HCT116 (cell line): Measurements from ENCODE around the gene CNOT10. TPM values are rescaled to one million over a fixed set of nuclear protein-coding genes. Genes with fewer than 3 reads are reported as not detected.

ENCODE experiments used
- ATAC-seq: fragments of 200-7000 bp; cut with Tn5 transposase; 2 replicates; pipeline ENCODE4 v1.9.1; 2020; ENCODE audit warnings: mild to moderate bottlenecking, moderate library complexity
- BruUV-seq: library from RNA; stranded (reverse); fragments of 400-500 nt; replicated peaks from 2 replicates; lab custom pipeline; 2021; lab: Mats Ljungman, UMichigan
- CTCF ChIA-PET: fragments of 300-600 bp; sonication (Branson Sonifier 250); formaldehyde crosslinking; loops from one replicate; lab custom pipeline; 2021; ENCODE audit warnings: antibody characterized with exemption; lab: Charles Lee
- POLR2A ChIA-PET: fragments of 300-600, 350-600 bp; sonication (Branson Sonifier 250); formaldehyde crosslinking; loops from one replicate; lab custom pipeline; 2021; ENCODE audit warnings: antibody characterized with exemption; lab: Charles Lee
- RAD21 ChIA-PET, 2 experiments: fragments of 300-600 bp; sonication (Branson Sonifier 250); formaldehyde crosslinking; loops; one replicate each; lab custom pipeline; 2023; ENCODE audit warnings: low total read pairs in 2 of 2; ENCODE audit not compliant: uncharacterized antibody in 2 of 2, unreplicated experiment in 2 of 2, low non-redundant PET in 1 of 2; lab: Charles Lee
- DNase-seq: peaks from one replicate; pipeline ENCODE4 v3.0.0-alpha.2; 2010; ENCODE audit warnings: low read depth, low spot score
- H2AFZ ChIP-seq: fragments of 200-600 bp; shearing (Covaris generic), sonication (generic); 2 replicates; pipeline ENCODE4 v1.6.1; 2017; ENCODE audit warnings: low read depth, mixed run types, mixed read lengths, antibody characterized with exemption, low read length; ENCODE audit not compliant: poor library complexity, severe bottlenecking
- H3K27ac ChIP-seq: 2 replicates; pipeline ENCODE4 v1.5.1; 2012; ENCODE audit warnings: low read depth, low read length
- H3K27me3 ChIP-seq: fragments of 200-600 bp; sonication (generic); 2 replicates; pipeline ENCODE4 v1.6.1; 2016; ENCODE audit warnings: mixed run types, low read length, mixed read lengths; ENCODE audit not compliant: insufficient read depth
- H3K36me3 ChIP-seq, 2 experiments: fragments of 200-500 bp in 1 of 2; fragments of 200-600 bp in 1 of 2; sonication (Bioruptor generic) in 1 of 2; sonication (generic) in 1 of 2; 2 replicates each; pipeline versions ENCODE4 v1.5.1 to v1.6.1; 2014 to 2016; ENCODE audit warnings: low read length in 2 of 2, inconsistent platforms in 1 of 2, mixed read lengths in 1 of 2, mixed run types in 1 of 2; ENCODE audit not compliant: insufficient read depth in 2 of 2, control insufficient read depth in 1 of 2
- H3K4me1 ChIP-seq, 2 experiments: fragments of 200-600 bp in 1 of 2; sonication (generic) in 1 of 2; 2 replicates each; pipeline versions ENCODE4 v1.5.1 to v1.6.1; 2012 to 2017; ENCODE audit warnings: low read length in 2 of 2, inconsistent platforms in 1 of 2, mild to moderate bottlenecking in 1 of 2, mixed read lengths in 1 of 2, mixed run types in 1 of 2, moderate library complexity in 1 of 2; ENCODE audit not compliant: insufficient read depth in 2 of 2, control insufficient read depth in 1 of 2
- H3K4me2 ChIP-seq: fragments of 200-600 bp; sonication (generic); 2 replicates; pipeline ENCODE4 v1.6.1; 2017; ENCODE audit warnings: mixed run types, low read length, mixed read lengths
- H3K4me3 ChIP-seq, 2 experiments: fragments of 200-600 bp in 1 of 2; sonication (generic) in 1 of 2; replicated peaks in 1 of 2; 2 replicates each; pipeline ENCODE4 v1.5.1; 2011 to 2016; ENCODE audit warnings: low read length in 2 of 2, control low read depth in 1 of 2, low read depth in 1 of 2, mild to moderate bottlenecking in 1 of 2, mixed read lengths in 1 of 2, mixed run types in 1 of 2
- H3K79me2 ChIP-seq: fragments of 200-600 bp; sonication (generic); 2 replicates; pipeline ENCODE4 v1.6.1; 2017; ENCODE audit warnings: mild to moderate bottlenecking, mixed run types, low read length, moderate library complexity, mixed read lengths; ENCODE audit not compliant: insufficient read depth
- H3K9ac ChIP-seq: fragments of 200-600 bp; sonication (generic); 2 replicates; pipeline ENCODE4 v1.6.1; 2016; ENCODE audit warnings: low read length, mixed read lengths
- H3K9me2 ChIP-seq: fragments of 200-600 bp; sonication (generic), shearing (Covaris generic); 2 replicates; pipeline ENCODE4 v1.6.1; 2017; ENCODE audit warnings: mixed run types, mild to moderate bottlenecking, moderate library complexity; ENCODE audit not compliant: insufficient read depth
- H3K9me3 ChIP-seq, 2 experiments: fragments of 200-500 bp in 1 of 2; fragments of 200-600 bp in 1 of 2; sonication (Bioruptor generic) in 1 of 2; sonication (generic) in 1 of 2; 2 replicates each; pipeline ENCODE4 v1.6.1; 2014 to 2017; ENCODE audit warnings: low read length in 2 of 2, mixed read lengths in 2 of 2, inconsistent platforms in 1 of 2, low read depth in 1 of 2, mild to moderate bottlenecking in 1 of 2, mixed run types in 1 of 2, moderate library complexity in 1 of 2; ENCODE audit not compliant: control insufficient read depth in 1 of 2, insufficient read depth in 1 of 2
- H4K20me1 ChIP-seq: fragments of 200-600 bp; sonication (generic), shearing (Covaris generic); 2 replicates; pipeline ENCODE4 v1.6.1; 2017; ENCODE audit warnings: mixed run types, mild to moderate bottlenecking, moderate library complexity; ENCODE audit not compliant: insufficient read depth
- CBX3 ChIP-seq: IDR thresholded peaks from 2 replicates; pipeline ENCODE4 v1.6.1; 2012; ENCODE audit warnings: low read depth
- CEBPB ChIP-seq: IDR thresholded peaks from 2 replicates; pipeline ENCODE4 v1.6.1; 2012; ENCODE audit warnings: low read depth
- CTCF ChIP-seq, 3 experiments: fragments of 200-600 bp in 1 of 3; sonication (generic) in 1 of 3; IDR thresholded peaks in 2 of 3; conservative IDR thresholded peaks in 1 of 3; 2 replicates each; pipeline ENCODE4 v1.5.1; 2012 to 2017; ENCODE audit warnings: low read depth in 2 of 3, low read length in 2 of 3, antibody characterized with exemption in 1 of 3, borderline replicate concordance in 1 of 3, control low read depth in 1 of 3, mild to moderate bottlenecking in 1 of 3, mixed read lengths in 1 of 3, mixed run types in 1 of 3, moderate library complexity in 1 of 3; ENCODE audit not compliant: insufficient read depth in 1 of 3
- SIN3A ChIP-seq: IDR thresholded peaks from 2 replicates; pipeline ENCODE4 v1.6.1; 2012; ENCODE audit warnings: low read depth
- SP1 ChIP-seq: IDR thresholded peaks from 2 replicates; pipeline ENCODE4 v1.6.1; 2012; ENCODE audit warnings: low read depth
- YY1 ChIP-seq: IDR thresholded peaks from 2 replicates; pipeline ENCODE4 v1.6.1; 2011; ENCODE audit warnings: low read length, low read depth, moderate library complexity, mild to moderate bottlenecking; ENCODE audit not compliant: insufficient replicate concordance; ENCODE audit errors: extremely low read depth
- ZFX ChIP-seq: fragments of 450-650 bp; IDR thresholded peaks from 2 replicates; pipeline ENCODE4 v1.6.1; 2017
- ZNF274 ChIP-seq: fragments of 200-500 bp; sonication (Bioruptor generic); IDR thresholded peaks from 2 replicates; pipeline ENCODE4 v1.6.1; 2014; ENCODE audit warnings: mild to moderate bottlenecking, low read depth, low read length, inconsistent platforms
- intact Hi-C: fragments of 100-400 bp; cut with micrococcal nuclease; formaldehyde crosslinking; loops from 2 replicates; pipeline ENCODE4 v1.10.0; 2022
- total RNA-seq: library from RNA; stranded (reverse); gene quantifications from one replicate; pipeline ENCODE4 v1.2.1, GENCODE V29; 2021; ENCODE audit not compliant: unreplicated experiment
- TF ChIP-seq, protein P1 (sequence below): IDR thresholded peaks from 2 replicates; pipeline ENCODE4 v1.6.1; 2012

The CNOT10 gene
- total RNA-seq, 1 experiment from 2014 or later: 47.4 TPM

GRCh38 chr3:32684029-32684799 lies 774 bp upstream of the CNOT10 start:
- Histone ChIP-seq H2AFZ (peak overlapping the region; percentile 94), H3K4me3 (peak overlapping the region; percentile 81 to 83), H3K9me3 (no peaks in the 10 kb centered on the region), H3K9me2 (no peaks in the 10 kb centered on the region), H3K79me2 (peaks cover 41% of the 10 kb centered on the region), H3K36me3 (peaks cover 0 to 4% of the 10 kb centered on the region in 2 experiments; a peak in 2 of 4 replicates), H3K27ac (peak overlapping the region; percentile 0; the same call in 1 of the 2 replicates), H3K9ac (peak overlapping the region; percentile 85), H3K4me1 (peaks cover 8 to 19% of the 10 kb centered on the region in 2 experiments), H3K27me3 (no peaks in the 10 kb centered on the region), H3K4me2 (peak overlapping the region; percentile 80), H4K20me1 (no peaks in the 10 kb centered on the region)
- intact Hi-C loops: no loop called here
- 0 out of 2 replicates have a peak, but pooled peaks have one; percentile 24 for TF ChIP-seq SIN3A
- TF ChIP-seq, protein P1, sequence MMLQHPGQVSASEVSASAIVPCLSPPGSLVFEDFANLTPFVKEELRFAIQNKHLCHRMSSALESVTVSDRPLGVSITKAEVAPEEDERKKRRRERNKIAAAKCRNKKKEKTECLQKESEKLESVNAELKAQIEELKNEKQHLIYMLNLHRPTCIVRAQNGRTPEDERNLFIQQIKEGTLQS: no peak
- ChIA-PET RAD21 (interaction anchor here (0.5 to 0.6 kb wide), 2 partner anchors 229 kb away, joined by 3 to 4 read pairs; no protein-coding TSS in a partner anchor), POLR2A (interaction anchor here (0.8 to 0.9 kb wide), 2 partner anchors 188 to 1152 kb away, joined by 3 read pairs; partner anchors contain the start of gene STT3B), CTCF (interaction anchor here (0.8 to 1.4 kb wide), 2 partner anchors 114 to 216 kb away, joined by 3 to 4 read pairs; no protein-coding TSS in a partner anchor)
- ATAC-seq (no peak; the same call in 1 of the 2 replicates), DNase-seq (no peak)
- TSS peak; percentile 40 for BruUV-seq

DNA sequence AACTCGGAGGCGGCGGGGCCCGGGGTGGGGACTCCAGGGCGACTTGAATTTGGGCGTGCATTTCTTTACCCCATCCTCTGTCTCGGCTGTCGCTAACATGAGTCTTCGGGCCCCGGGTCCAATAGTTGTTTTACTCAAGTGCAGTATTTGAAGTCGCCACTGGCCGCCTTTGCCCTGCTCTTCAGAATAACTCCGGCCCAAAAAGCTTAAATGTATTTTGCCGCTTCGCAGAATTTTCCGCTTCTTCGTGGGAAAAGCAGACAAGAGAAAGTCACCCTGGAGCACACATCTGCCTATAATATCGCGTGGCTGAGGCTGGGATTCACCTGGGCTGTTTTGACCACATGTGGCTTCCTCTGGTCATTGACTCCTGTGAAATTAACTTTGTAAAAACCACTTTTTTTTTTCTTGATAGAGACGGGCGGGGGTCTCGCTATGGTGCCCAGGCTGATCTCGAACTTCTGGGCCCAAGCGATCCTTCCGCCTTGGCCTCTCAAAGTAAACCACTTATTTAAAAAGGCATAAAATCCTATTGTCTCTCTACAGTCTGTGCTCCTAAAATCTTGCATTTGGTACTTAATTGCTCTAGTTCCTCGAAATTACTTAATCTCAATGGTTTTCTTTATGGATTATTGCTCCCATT lies 676 bp downstream of the CNOT10 start:
- Histone ChIP-seq H2AFZ (peak overlapping the region; percentile 35), H3K79me2 (peaks cover 53% of the 10 kb centered on the region), H3K9me3 (no peaks in the 10 kb centered on the region), H3K36me3 (peaks cover 0 to 4% of the 10 kb centered on the region in 2 experiments; a peak in 2 of 4 replicates), H3K27ac (peak overlapping the region; percentile 75), H4K20me1 (no peaks in the 10 kb centered on the region), H3K4me1 (peaks cover 8 to 19% of the 10 kb centered on the region in 2 experiments), H3K4me2 (peak overlapping the region; percentile 80), H3K9ac (peak overlapping the region; percentile 85), H3K27me3 (no peaks in the 10 kb centered on the region), H3K4me3 (peak overlapping the region; percentile 81 to 83), H3K9me2 (no peaks in the 10 kb centered on the region)
- ChIA-PET RAD21 (no interaction called here), POLR2A (interaction anchor here (0.9 kb wide), 1 partner anchor 1153 kb away, joined by 3 read pairs; the partner anchor contains the start of gene STT3B), CTCF (interaction anchor here (0.6 to 1.0 kb wide), 3 partner anchors 16 to 115 kb away, joined by 3 to 4 read pairs (median 3); no protein-coding TSS in a partner anchor)
- peak; percentile 6 for ATAC-seq
- BruUV-seq: TSS peak; percentile 63
- TF ChIP-seq ZFX (peak; percentile 35; the same call in 1 of the 2 replicates), CBX3 (no peak), SP1 (no peak), CEBPB (no peak), CTCF (IDR thresholded peaks at IDR 0.05 in 2 of 3, conservative IDR thresholded peaks at IDR 0.05 in 1 of 3; ENCODE audit: borderline replicate concordance in 1 of 3, insufficient read depth in 1 of 3, low read depth in 2 of 3, low read length in 2 of 3) (0 out of 6 replicates have a peak, but pooled peaks of 1 of the 3 experiments have one; percentile 0), ZNF274 (no peak), YY1 (no peak)
- DNase-seq: no peak
- intact Hi-C loops: no loop called here
